CD14-positive monocyte (primary cell): Measurements from ENCODE around the gene NDUFAB1. TPM values are rescaled to one million over a fixed set of nuclear protein-coding genes. Genes with fewer than 3 reads are reported as not detected.
A peak's percentile ranks its signal among the peaks of the same experiment; 100 is the strongest.

Experiments used
- DNase-seq, 3 donors: peaks; one replicate each; pipeline ENCODE4 v3.0.0-alpha.2; 2011 to 2022
- H2AFZ ChIP-seq: 2 replicates; pipeline ENCODE4 v1.6.0; 2012; ENCODE audit warnings: mild to moderate bottlenecking, low read depth, low read length, inconsistent platforms; ENCODE audit not compliant: insufficient read depth, poor library complexity, severe bottlenecking
- H3K27ac ChIP-seq, 2 donors: 1 replicate in 1 of 2; 2 replicates in 1 of 2; pipeline ENCODE4 v1.5.1; 2012 to 2013; ENCODE audit warnings: low read length in 2 of 2, control low read depth in 1 of 2, inconsistent platforms in 1 of 2, low read depth in 1 of 2, mild to moderate bottlenecking in 1 of 2
- H3K27me3 ChIP-seq, 2 donors: one replicate each; pipeline versions ENCODE4 v1.6.0 to v1.6.1; 2011 to 2013; ENCODE audit warnings: low read length in 2 of 2; ENCODE audit not compliant: control insufficient read depth in 2 of 2, insufficient read depth in 2 of 2
- H3K36me3 ChIP-seq, 2 donors: replicated peaks in 1 of 2; 1 replicate in 1 of 2; 2 replicates in 1 of 2; pipeline versions ENCODE4 v1.5.1 to v1.6.1; 2012 to 2013; ENCODE audit warnings: low read length in 2 of 2, control low read depth in 1 of 2, inconsistent platforms in 1 of 2, mild to moderate bottlenecking in 1 of 2; ENCODE audit not compliant: insufficient read depth in 2 of 2, control insufficient read depth in 1 of 2
- H3K4me1 ChIP-seq, 2 donors: 1 replicate in 1 of 2; 2 replicates in 1 of 2; pipeline versions ENCODE4 v1.5.1 to v1.6.1; 2012 to 2013; ENCODE audit warnings: low read length in 2 of 2, control low read depth in 1 of 2, inconsistent platforms in 1 of 2, mild to moderate bottlenecking in 1 of 2, moderate library complexity in 1 of 2; ENCODE audit not compliant: insufficient read depth in 2 of 2, control insufficient read depth in 1 of 2
- H3K4me2 ChIP-seq: replicated peaks from 2 replicates; pipeline ENCODE3; 2012; ENCODE audit warnings: low read length, moderate library complexity, mild to moderate bottlenecking; ENCODE audit not compliant: poor library complexity, severe bottlenecking; ENCODE audit errors: extremely low read depth
- H3K4me3 ChIP-seq, 3 experiments: fragments of 200-600 bp in 1 of 3; sonication (generic) in 1 of 3; replicated peaks in 1 of 3; 1 replicate in 2 of 3; 2 replicates in 1 of 3; pipeline ENCODE4 v1.5.1; 2011 to 2013; ENCODE audit warnings: low read length in 3 of 3, mild to moderate bottlenecking in 3 of 3, control low read depth in 2 of 3, low read depth in 2 of 3, inconsistent platforms in 1 of 3, moderate library complexity in 1 of 3
- H3K79me2 ChIP-seq: 2 replicates; pipeline ENCODE4 v1.6.0; 2012; ENCODE audit warnings: mild to moderate bottlenecking, control low read depth, inconsistent platforms, low read length, moderate library complexity; ENCODE audit not compliant: insufficient read depth
- H3K9ac ChIP-seq: 2 replicates; pipeline ENCODE4 v1.6.0; 2017; ENCODE audit warnings: low read length, mild to moderate bottlenecking; ENCODE audit not compliant: insufficient read depth, poor library complexity, severe bottlenecking
- H3K9me3 ChIP-seq, 2 donors: replicated peaks in 1 of 2; 1 replicate in 1 of 2; 2 replicates in 1 of 2; pipeline versions ENCODE4 v1.5.1 to v1.6.1; 2012 to 2013; ENCODE audit warnings: low read length in 2 of 2, control low read depth in 1 of 2; ENCODE audit not compliant: control insufficient read depth in 1 of 2, insufficient read depth in 1 of 2
- H4K20me1 ChIP-seq: 2 replicates; pipeline ENCODE4 v1.6.0; 2012; ENCODE audit warnings: mild to moderate bottlenecking, low read length, control low read depth, moderate library complexity; ENCODE audit not compliant: insufficient read depth
- H3K27ac Mint-ChIP-seq, 7 donors: one replicate each; pipeline ENCODE4 v1.8.0; 2020; ENCODE audit warnings: mild to moderate bottlenecking in 7 of 7, mixed read lengths in 7 of 7, moderate library complexity in 6 of 7, inconsistent platforms in 2 of 7
- H3K27me3 Mint-ChIP-seq, 3 donors: one replicate each; pipeline ENCODE4 v1.8.0; 2021 to 2022; ENCODE audit warnings: low read depth in 3 of 3, mild to moderate bottlenecking in 3 of 3, mixed read lengths in 3 of 3, moderate library complexity in 3 of 3, inconsistent platforms in 1 of 3
- H3K36me3 Mint-ChIP-seq, 2 donors: one replicate each; pipeline ENCODE4 v1.8.0; 2020; ENCODE audit warnings: mixed read lengths in 2 of 2, inconsistent platforms in 1 of 2, mild to moderate bottlenecking in 1 of 2
- H3K4me1 Mint-ChIP-seq: one replicate; pipeline ENCODE4 v1.8.0; 2020; ENCODE audit warnings: mild to moderate bottlenecking, mixed read lengths
- H3K4me3 Mint-ChIP-seq, 2 donors: one replicate each; pipeline ENCODE4 v1.8.0; 2020; ENCODE audit warnings: mild to moderate bottlenecking in 2 of 2, mixed read lengths in 2 of 2, moderate library complexity in 1 of 2
- H3K9me3 Mint-ChIP-seq, 7 donors: one replicate each; pipeline ENCODE4 v1.8.0; 2020 to 2022; ENCODE audit warnings: mixed read lengths in 7 of 7, mild to moderate bottlenecking in 6 of 7, moderate library complexity in 6 of 7, inconsistent platforms in 2 of 7
- CTCF ChIP-seq: fragments of 200-600 bp; IDR thresholded peaks from one replicate; pipeline ENCODE4 v1.8.0; 2022; ENCODE audit warnings: antibody characterized with exemption, mild to moderate bottlenecking
- WGBS: methylation state at CpG from one replicate; pipeline ENCODE4 v1.1.5; 2013; ENCODE audit warnings: missing lambda C conversion rate; ENCODE audit not compliant: insufficient coverage; 5-methylcytosine and 5-hydroxymethylcytosine counted together
- intact Hi-C, 2 donors: fragments of 100-400 bp; cut with micrococcal nuclease; formaldehyde crosslinking; loops; one replicate each; pipeline versions ENCODE4 v1.15.0 to v1.15.1; 2023
- polyA plus RNA-seq, 3 donors: library from polyadenylated mRNA; depleted of rRNA in 1 of 3; unstranded in 2 of 3; stranded (reverse) in 1 of 3; fragments of 300-500 nt in 2 of 3; fragments of >200 nt in 1 of 3; fragmentation: Illumina TruSeq in 2 of 3; gene quantifications; 1 replicate in 2 of 3; 2 replicates in 1 of 3; pipeline ENCODE4 v1.2.3, GENCODE V29; 2012 to 2021

NDUFAB1 gene
- polyA plus RNA-seq, 3 donors, result 50.2 to 257 (median 240) TPM

- 1% methylated on average over 58 of the region's 65 CpGs for WGBS
- Histone ChIP-seq H2AFZ (peak within 1 kb of the TSS; percentile 92), H3K4me3 (peak within 1 kb of the TSS; percentile 59 to 87 (median 70)), H3K36me3 (peaks cover 26 to 41% of the 10 kb centered on the region in 2 donors), H3K4me2 (peak within 1 kb of the TSS; percentile 85), H3K27me3 (no peaks in the 10 kb centered on the region), H4K20me1 (no peaks in the 10 kb centered on the region), H3K27ac (peak within 1 kb of the TSS; percentile 47 to 82), H3K79me2 (peaks cover 21% of the 10 kb centered on the region), H3K9me3 (no peaks in the 10 kb centered on the region), H3K9ac (peak within 1 kb of the TSS; percentile 84), H3K4me1 (peaks cover 15 to 22% of the 10 kb centered on the region in 2 donors)
- H3K4me1 Mint-ChIP-seq, result peaks cover 21% of the 10 kb centered on the region
- peaks cover 0 to 2% (median 0%) of the 10 kb centered on the region in 3 donors for H3K27me3 Mint-ChIP-seq
- TF ChIP-seq CTCF, result peak; percentile 96
- peak within 1 kb of the TSS; percentile 87 to 95 (median 91) for H3K27ac Mint-ChIP-seq
- intact Hi-C loops, result loop anchor here (1.0 to 5.0 kb wide), 3 partner anchors 39 to 105 kb away; partner anchors contain the start of genes COG7 (in 1 of the 2) and NDUFAB1 (in 1 of the 2)
- peaks cover 25 to 30% of the 10 kb centered on the region in 2 donors for H3K36me3 Mint-ChIP-seq
- DNase-seq, result peak; percentile 96 to 98 (median 97)
- peaks cover 0 to 3% (median 0%) of the 10 kb centered on the region in 7 donors for H3K9me3 Mint-ChIP-seq
- H3K4me3 Mint-ChIP-seq, result peak within 1 kb of the TSS; percentile 87 to 88
These were observed 39.0 kb downstream of the NDUFAB1 start, which contains the start of the genes EARS2 and UBFD1 for GRCh38 chr16:23556881-23557778. Gene EARS2, minus strand, starts transcription at chr16:23557350. Its CDS starts 7 bp downstream, at chr16:23557343. Gene UBFD1, plus strand, starts transcription at chr16:23557727. Its CDS starts 16 bp downstream, at chr16:23557743.

- H3K27me3 Mint-ChIP-seq, result peaks cover 0 to 2% (median 0%) of the 10 kb centered on the region in 3 donors
- no peak overlapping the region for H3K27ac Mint-ChIP-seq
- intact Hi-C loops, result no loop called here
- DNase-seq, result no peak
- H2AFZ ChIP-seq, result no peak overlapping the region
- peaks cover 21% of the 10 kb centered on the region for H3K79me2 ChIP-seq
- H3K36me3 Mint-ChIP-seq, result peaks cover 29 to 36% of the 10 kb centered on the region in 2 donors
- peaks cover 15 to 22% of the 10 kb centered on the region in 2 donors for H3K4me1 ChIP-seq
- 63% methylated on average over 2 of the region's 3 CpGs for WGBS
- H3K4me1 Mint-ChIP-seq, result peaks cover 21% of the 10 kb centered on the region
- H3K9me3 ChIP-seq, result no peaks in the 10 kb centered on the region
- no peak overlapping the region for H3K4me3 Mint-ChIP-seq
- H3K36me3 ChIP-seq, result peaks cover 23 to 39% of the 10 kb centered on the region in 2 donors
- H3K27ac ChIP-seq, result no peak overlapping the region
- H3K9ac ChIP-seq, result no peak overlapping the region
- TF ChIP-seq CTCF, result no peak
- H4K20me1 ChIP-seq, result no peaks in the 10 kb centered on the region
- H3K27me3 ChIP-seq, result no peaks in the 10 kb centered on the region
- no peak overlapping the region for H3K4me2 ChIP-seq
- H3K9me3 Mint-ChIP-seq, result peaks cover 0 to 6% (median 0%) of the 10 kb centered on the region in 7 donors
- no peak overlapping the region for H3K4me3 ChIP-seq
These were observed 41.6 kb downstream of the NDUFAB1 start for GRCh38 chr16:23554536-23554935.
